PC-3 (cell line): ENCODE results near the gene HAGHL.

Experiments used
- EZH2 ChIP-seq: fragments of 300-600 bp; sonication (generic); IDR thresholded peaks from one replicate; pipeline ENCODE4 v1.6.1; 2017; ENCODE audit warnings: antibody characterized with exemption, mild to moderate bottlenecking, low read length; ENCODE audit not compliant: unreplicated experiment
- EZH2phosphoT487 ChIP-seq: fragments of 300-600 bp; sonication (generic); IDR thresholded peaks from 2 replicates; pipeline ENCODE4 v1.6.1; 2018; ENCODE audit warnings: mild to moderate bottlenecking, antibody characterized with exemption, low read length, borderline replicate concordance
- TF ChIP-seq, protein P1 (sequence below): fragments of 300-600 bp; sonication (generic); conservative IDR thresholded peaks from 2 replicates; pipeline ENCODE4 v1.5.1; 2017; ENCODE audit warnings: antibody characterized with exemption, low read depth, mild to moderate bottlenecking, low read length

DNA sequence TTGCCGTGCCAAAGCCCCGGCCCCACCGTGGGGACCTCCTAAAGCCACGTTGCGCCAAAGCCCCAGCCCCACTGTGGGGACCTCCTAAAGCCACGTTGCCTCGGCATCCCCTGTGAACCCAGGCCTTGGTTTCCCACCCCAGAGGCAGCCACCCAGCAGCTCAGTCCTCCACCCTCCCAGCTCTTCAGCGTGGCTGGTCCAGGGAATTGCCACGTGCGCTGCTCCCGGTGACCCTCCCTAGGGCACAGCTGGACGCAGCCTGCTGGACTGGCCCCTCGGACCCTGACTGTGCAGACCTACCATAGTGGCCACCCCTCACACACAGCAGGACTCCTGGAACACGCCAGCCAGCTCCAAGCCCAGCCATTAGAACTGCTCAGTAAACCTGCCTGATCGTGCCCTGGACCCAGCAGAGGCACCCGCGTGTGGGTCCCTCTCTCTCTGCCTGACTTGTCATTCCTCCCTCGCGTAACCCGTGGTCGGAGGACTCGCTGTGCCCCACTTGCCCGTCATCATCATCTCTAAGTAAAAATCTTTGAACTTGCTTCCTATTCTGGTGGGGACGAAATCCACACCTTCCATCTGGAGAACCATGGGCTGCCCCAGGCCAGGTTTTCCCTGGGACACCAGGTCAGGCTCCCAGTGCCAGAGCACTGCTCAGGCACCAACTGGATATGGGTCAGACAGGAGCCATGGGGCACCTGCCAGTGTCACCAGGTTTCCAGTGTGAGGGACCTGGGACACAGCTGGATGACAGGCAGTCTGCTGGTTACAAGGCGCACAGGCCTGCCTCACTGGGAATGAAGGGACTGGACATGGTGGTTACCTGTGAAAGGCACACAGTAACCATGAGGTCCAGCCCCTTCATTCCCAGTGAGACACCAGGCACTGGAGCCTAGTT, 8.3 kb downstream of the HAGHL start:
- TF ChIP-seq EZH2 (no peak), EZH2phosphoT487 (no peak)
- TF ChIP-seq, protein P1, sequence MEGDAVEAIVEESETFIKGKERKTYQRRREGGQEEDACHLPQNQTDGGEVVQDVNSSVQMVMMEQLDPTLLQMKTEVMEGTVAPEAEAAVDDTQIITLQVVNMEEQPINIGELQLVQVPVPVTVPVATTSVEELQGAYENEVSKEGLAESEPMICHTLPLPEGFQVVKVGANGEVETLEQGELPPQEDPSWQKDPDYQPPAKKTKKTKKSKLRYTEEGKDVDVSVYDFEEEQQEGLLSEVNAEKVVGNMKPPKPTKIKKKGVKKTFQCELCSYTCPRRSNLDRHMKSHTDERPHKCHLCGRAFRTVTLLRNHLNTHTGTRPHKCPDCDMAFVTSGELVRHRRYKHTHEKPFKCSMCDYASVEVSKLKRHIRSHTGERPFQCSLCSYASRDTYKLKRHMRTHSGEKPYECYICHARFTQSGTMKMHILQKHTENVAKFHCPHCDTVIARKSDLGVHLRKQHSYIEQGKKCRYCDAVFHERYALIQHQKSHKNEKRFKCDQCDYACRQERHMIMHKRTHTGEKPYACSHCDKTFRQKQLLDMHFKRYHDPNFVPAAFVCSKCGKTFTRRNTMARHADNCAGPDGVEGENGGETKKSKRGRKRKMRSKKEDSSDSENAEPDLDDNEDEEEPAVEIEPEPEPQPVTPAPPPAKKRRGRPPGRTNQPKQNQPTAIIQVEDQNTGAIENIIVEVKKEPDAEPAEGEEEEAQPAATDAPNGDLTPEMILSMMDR: no peak
